Mesodermal cell (in vitro differentiated cells): Measurements from ENCODE around the gene CDH18.

Experiments
- H3K27ac ChIP-seq: 2 replicates; pipeline ENCODE4 v1.7.0; 2013; ENCODE audit warnings: mild to moderate bottlenecking, low read depth, low read length, moderate library complexity; ENCODE audit not compliant: severe bottlenecking
- H3K36me3 ChIP-seq: 2 replicates; pipeline ENCODE4 v1.7.1; 2013; ENCODE audit warnings: mild to moderate bottlenecking, low read length, moderate library complexity; ENCODE audit not compliant: control insufficient read depth, insufficient read depth
- H3K4me1 ChIP-seq: one replicate; pipeline ENCODE4 v1.7.1; 2013; ENCODE audit warnings: mild to moderate bottlenecking, low read length; ENCODE audit not compliant: insufficient read depth, control insufficient read depth, poor library complexity, severe bottlenecking
- H3K4me3 ChIP-seq: 2 replicates; pipeline ENCODE4 v1.7.0; 2013; ENCODE audit warnings: low read length, control low read depth, mild to moderate bottlenecking; ENCODE audit not compliant: insufficient read depth, poor library complexity, severe bottlenecking; ENCODE audit errors: extremely low read depth
- H3K9me3 ChIP-seq: 2 replicates; pipeline ENCODE4 v1.7.1; 2013; ENCODE audit warnings: mild to moderate bottlenecking, low read length, moderate library complexity; ENCODE audit not compliant: control insufficient read depth
- WGBS, 2 experiments: methylation state at CpG; one replicate each; pipeline ENCODE4 v1.1.5; 2013; ENCODE audit warnings: missing lambda C conversion rate in 2 of 2; ENCODE audit not compliant: insufficient coverage in 2 of 2; 5-methylcytosine and 5-hydroxymethylcytosine counted together

The CDH18 gene

GRCh38 chr5:19902316-19902934 is 85.6 kb downstream of the CDH18 start:
- Histone ChIP-seq H3K27ac (no peak overlapping the region), H3K36me3 (no peaks in the 10 kb centered on the region), H3K4me1 (no peaks in the 10 kb centered on the region), H3K4me3 (no peak overlapping the region), H3K9me3 (no peaks in the 10 kb centered on the region)
- WGBS, 2 experiments, result 52 to 59% methylated on average over 2 to 3 of the region's 5 CpGs

- no CpG with 5 or more reads among the region's 3 CpGs for WGBS, 2 experiments
- H3K9me3 ChIP-seq, result no peaks in the 10 kb centered on the region
Measured at GRCh38 chr5:19900269-19900668, 87.7 kb downstream of the CDH18 start.

GRCh38 chr5:19891658-19892057 is 96.3 kb downstream of the CDH18 start:
- no peak overlapping the region for H3K27ac ChIP-seq
- H3K4me3 ChIP-seq, result no peak overlapping the region
- no peaks in the 10 kb centered on the region for H3K9me3 ChIP-seq
- no peaks in the 10 kb centered on the region for H3K36me3 ChIP-seq
- 57% methylated on average over 1 of the region's 1 CpG; no CpG with 5 or more reads in 1 of the 2 experiments for WGBS, 2 experiments
- no peaks in the 10 kb centered on the region for H3K4me1 ChIP-seq

More at GRCh38 chr5:19900269-19900668, 87.7 kb downstream of the CDH18 start:
- H3K4me3 ChIP-seq, result no peak overlapping the region
- no peak overlapping the region for H3K27ac ChIP-seq
- no peaks in the 10 kb centered on the region for H3K36me3 ChIP-seq
- H3K4me1 ChIP-seq, result no peaks in the 10 kb centered on the region

- Histone ChIP-seq H3K4me1 (peaks cover 5% of the 10 kb centered on the region), H3K4me3 (no peak overlapping the region), H3K36me3 (no peaks in the 10 kb centered on the region), H3K9me3 (no peaks in the 10 kb centered on the region), H3K27ac (no peak overlapping the region)
- WGBS, 2 experiments, result 73 to 88% methylated on average over 1 to 2 of the region's 7 CpGs
Measured at GRCh38 chr5:19886123-19886917, 101.7 kb downstream of the CDH18 start.

GRCh38 chr5:19885040-19885824 is 102.8 kb downstream of the CDH18 start:
- WGBS, 2 experiments, result 92 to 94% methylated on average over 2 of the region's 5 CpGs
- peaks cover 5% of the 10 kb centered on the region for H3K4me1 ChIP-seq
- no peak overlapping the region for H3K4me3 ChIP-seq
- H3K27ac ChIP-seq, result no peak overlapping the region
- no peaks in the 10 kb centered on the region for H3K36me3 ChIP-seq
- H3K9me3 ChIP-seq, result no peaks in the 10 kb centered on the region

GRCh38 chr5:19880859-19881436 is 107.1 kb downstream of the CDH18 start:
- Histone ChIP-seq H3K4me3 (no peak overlapping the region), H3K36me3 (no peaks in the 10 kb centered on the region), H3K27ac (no peak overlapping the region), H3K4me1 (peaks cover 10% of the 10 kb centered on the region), H3K9me3 (no peaks in the 10 kb centered on the region)
- no CpG with 5 or more reads among the region's 1 CpG for WGBS, 2 experiments

GRCh38 chr5:19880458-19880857 is 107.5 kb downstream of the CDH18 start:
- Histone ChIP-seq H3K36me3 (no peaks in the 10 kb centered on the region), H3K9me3 (no peaks in the 10 kb centered on the region), H3K4me3 (no peak overlapping the region), H3K4me1 (peaks cover 10% of the 10 kb centered on the region), H3K27ac (peak overlapping the region; percentile 11)

- Histone ChIP-seq H3K4me3 (no peak overlapping the region), H3K27ac (no peak overlapping the region), H3K9me3 (no peaks in the 10 kb centered on the region), H3K4me1 (peaks cover 5% of the 10 kb centered on the region), H3K36me3 (no peaks in the 10 kb centered on the region)
- no CpG with 5 or more reads among the region's 1 CpG for WGBS, 2 experiments
Measured at GRCh38 chr5:19874811-19875210, 113.2 kb downstream of the CDH18 start.

GRCh38 chr5:19866090-19866450 is 121.9 kb downstream of the CDH18 start:
- no CpG with 5 or more reads among the region's 2 CpGs for WGBS, 2 experiments
- Histone ChIP-seq H3K27ac (no peak overlapping the region), H3K9me3 (no peaks in the 10 kb centered on the region), H3K36me3 (no peaks in the 10 kb centered on the region), H3K4me3 (no peak overlapping the region), H3K4me1 (no peaks in the 10 kb centered on the region)

GRCh38 chr5:19865336-19866089 is 122.5 kb downstream of the CDH18 start:
- WGBS, 2 experiments, result 100% methylated on average over 1 of the region's 6 CpGs; no CpG with 5 or more reads in 1 of the 2 experiments
- H3K4me1 ChIP-seq, result no peaks in the 10 kb centered on the region
- no peak overlapping the region for H3K4me3 ChIP-seq
- H3K27ac ChIP-seq, result no peak overlapping the region
- H3K9me3 ChIP-seq, result no peaks in the 10 kb centered on the region
- H3K36me3 ChIP-seq, result no peaks in the 10 kb centered on the region
